Cardiac muscle cell (in vitro differentiated cells and primary cell): Measurements from ENCODE around the gene IRGQ. TPM values are rescaled to one million over a fixed set of nuclear protein-coding genes. Genes with fewer than 3 reads are reported as not detected.
A peak's percentile ranks its signal among the peaks of the same experiment; 100 is the strongest.

ENCODE experiments used
- DNase-seq, 2 donors: peaks; one replicate each; pipeline versions ENCODE4 v3.0.0 to v3.0.0-alpha.2; 2010 to 2017; ENCODE audit warnings: low read depth in 1 of 2, low spot score in 1 of 2
- H3K27ac ChIP-seq: fragments of 200-600 bp; sonication (generic); 2 replicates; pipeline ENCODE4 v1.5.1; 2016
- H3K27me3 ChIP-seq: fragments of 200-600 bp; sonication (generic); 2 replicates; pipeline ENCODE4 v1.6.0; 2016; ENCODE audit warnings: control low read depth
- H3K36me3 ChIP-seq: fragments of 200-600 bp; sonication (generic); 2 replicates; pipeline ENCODE4 v1.5.1; 2016; ENCODE audit warnings: control low read depth
- H3K4me1 ChIP-seq: fragments of 200-600 bp; sonication (generic); 2 replicates; pipeline ENCODE4 v1.8.1; 2017; ENCODE audit warnings: low read depth, mild to moderate bottlenecking, mixed run types
- H3K4me3 ChIP-seq: fragments of 200-600 bp; sonication (generic); 2 replicates; pipeline ENCODE4 v1.5.1; 2016; ENCODE audit warnings: mild to moderate bottlenecking
- H3K9me3 ChIP-seq: fragments of 200-600 bp; sonication (generic); 2 replicates; pipeline ENCODE4 v1.5.1; 2017; ENCODE audit warnings: low read depth, mild to moderate bottlenecking, control low read depth
- polyA plus RNA-seq: library from polyadenylated mRNA; unstranded; fragments of >200 nt; fragmentation: Nextera tagmentation; extraction: Ambion mirVana; gene quantifications from 2 replicates; pipeline ENCODE4 v1.2.1, GENCODE V29; 2016
- total RNA-seq: library from RNA; depleted of rRNA; stranded (reverse); fragments of >200 nt; gene quantifications from 2 replicates; pipeline ENCODE4 v1.2.3, GENCODE V29; 2016
- TF ChIP-seq, protein P1 (sequence below): IDR thresholded peaks from 2 replicates; pipeline ENCODE4 v1.5.1; 2012; ENCODE audit warnings: low read depth, mild to moderate bottlenecking, low read length

Gene IRGQ
- total and polyA plus RNA-seq, 2 experiments from 2014 or later: 21.1 to 49.6 TPM

GRCh38 chr19:43575955-43576878 lies 19.7 kb downstream of the IRGQ start:
- DNase-seq: no peak
- TF ChIP-seq, protein P1, sequence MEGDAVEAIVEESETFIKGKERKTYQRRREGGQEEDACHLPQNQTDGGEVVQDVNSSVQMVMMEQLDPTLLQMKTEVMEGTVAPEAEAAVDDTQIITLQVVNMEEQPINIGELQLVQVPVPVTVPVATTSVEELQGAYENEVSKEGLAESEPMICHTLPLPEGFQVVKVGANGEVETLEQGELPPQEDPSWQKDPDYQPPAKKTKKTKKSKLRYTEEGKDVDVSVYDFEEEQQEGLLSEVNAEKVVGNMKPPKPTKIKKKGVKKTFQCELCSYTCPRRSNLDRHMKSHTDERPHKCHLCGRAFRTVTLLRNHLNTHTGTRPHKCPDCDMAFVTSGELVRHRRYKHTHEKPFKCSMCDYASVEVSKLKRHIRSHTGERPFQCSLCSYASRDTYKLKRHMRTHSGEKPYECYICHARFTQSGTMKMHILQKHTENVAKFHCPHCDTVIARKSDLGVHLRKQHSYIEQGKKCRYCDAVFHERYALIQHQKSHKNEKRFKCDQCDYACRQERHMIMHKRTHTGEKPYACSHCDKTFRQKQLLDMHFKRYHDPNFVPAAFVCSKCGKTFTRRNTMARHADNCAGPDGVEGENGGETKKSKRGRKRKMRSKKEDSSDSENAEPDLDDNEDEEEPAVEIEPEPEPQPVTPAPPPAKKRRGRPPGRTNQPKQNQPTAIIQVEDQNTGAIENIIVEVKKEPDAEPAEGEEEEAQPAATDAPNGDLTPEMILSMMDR: no peak
- peaks cover 7% of the 10 kb centered on the region for H3K4me1 ChIP-seq
- H3K9me3 ChIP-seq: no peaks in the 10 kb centered on the region
- peaks cover 4% of the 10 kb centered on the region for H3K36me3 ChIP-seq
- H3K27ac ChIP-seq: peak overlapping the region; percentile 79
- peak overlapping the region; percentile 23 for H3K4me3 ChIP-seq
- no peaks in the 10 kb centered on the region for H3K27me3 ChIP-seq

- peak within 1 kb of the TSS; percentile 63 for H3K4me3 ChIP-seq
- DNase-seq: peak; percentile 99
- no peaks in the 10 kb centered on the region for H3K9me3 ChIP-seq
- TF ChIP-seq, protein P1: no peak
- H3K27me3 ChIP-seq: no peaks in the 10 kb centered on the region
- H3K4me1 ChIP-seq: no peaks in the 10 kb centered on the region
- peaks cover 4% of the 10 kb centered on the region for H3K36me3 ChIP-seq
- H3K27ac ChIP-seq: peak within 1 kb of the TSS; percentile 79
Measured at GRCh38 chr19:43575156-43575950, 20.6 kb downstream of the IRGQ start, which contains the start of the genes PINLYP and XRCC1. Gene PINLYP, plus strand, starts transcription at chr19:43575801. Its CDS starts 1,391 bp downstream, at chr19:43577192. Gene XRCC1, minus strand, starts transcription at chr19:43575527. Its CDS starts 69 bp downstream, at chr19:43575458.

DNA sequence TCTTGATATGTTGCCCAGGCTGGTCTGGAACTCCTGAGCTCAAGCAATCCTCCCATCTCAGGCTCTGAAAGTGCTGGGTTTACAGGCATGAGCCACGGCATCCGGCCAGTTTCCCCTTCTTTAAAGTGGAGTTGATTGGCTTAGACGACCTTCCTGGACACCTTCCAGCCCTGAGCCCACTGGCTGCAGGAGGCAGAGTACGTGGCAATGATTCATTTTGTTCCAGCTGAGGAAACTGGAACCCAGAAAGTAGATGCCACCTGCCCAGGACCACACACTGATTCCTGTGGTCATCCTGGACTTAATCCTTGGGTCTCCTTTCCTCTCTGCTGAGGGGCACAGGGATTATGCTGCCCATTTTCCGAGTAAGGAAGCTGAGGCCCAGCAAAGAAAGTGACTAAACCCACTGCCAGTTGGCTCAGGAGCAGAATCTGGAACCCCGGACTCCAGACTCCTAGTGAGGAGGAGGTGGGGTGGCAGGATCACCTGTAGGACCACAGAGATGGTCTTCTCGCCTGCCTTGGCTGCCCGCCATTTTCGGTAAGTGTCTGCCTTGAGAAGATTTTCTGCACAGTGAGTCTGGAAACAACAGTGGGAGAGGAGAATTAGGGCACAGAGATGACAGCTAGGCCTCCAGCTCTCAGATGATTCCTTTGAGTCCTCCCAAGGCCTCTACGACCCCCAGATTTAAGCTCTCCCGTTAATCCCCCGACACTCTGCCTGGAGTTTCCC lies 21.3 kb downstream of the IRGQ start:
- no peaks in the 10 kb centered on the region for H3K27me3 ChIP-seq
- TF ChIP-seq, protein P1: no peak
- H3K9me3 ChIP-seq: no peaks in the 10 kb centered on the region
- H3K36me3 ChIP-seq: peaks cover 4% of the 10 kb centered on the region
- peak in 1 of 2 donors; percentile 41 for DNase-seq
- peak overlapping the region; percentile 63 for H3K4me3 ChIP-seq
- H3K27ac ChIP-seq: peak overlapping the region; percentile 77
- H3K4me1 ChIP-seq: no peaks in the 10 kb centered on the region

DNA sequence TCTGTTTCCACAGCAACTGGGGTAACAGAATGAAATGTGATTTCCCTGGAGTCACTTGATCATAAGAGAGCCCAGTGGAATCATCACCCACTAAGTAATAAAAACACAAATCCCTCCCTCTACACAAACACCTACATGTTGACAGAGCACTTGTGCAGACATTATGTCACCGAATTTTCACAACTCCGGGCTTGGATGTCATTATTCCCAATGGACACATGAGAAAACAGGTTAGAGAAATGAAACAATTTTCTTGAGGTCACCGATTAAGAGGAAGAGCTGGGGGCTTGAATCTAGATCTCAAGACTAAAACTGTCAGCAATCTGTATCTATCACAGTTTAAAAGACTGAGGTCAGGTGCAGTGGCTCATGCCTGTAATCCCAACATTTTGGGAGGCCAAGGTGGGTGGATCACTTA lies 23.8 kb downstream of the IRGQ start:
- no peak for DNase-seq
- Histone ChIP-seq H3K4me1 (no peaks in the 10 kb centered on the region), H3K36me3 (peaks cover 4% of the 10 kb centered on the region), H3K9me3 (no peaks in the 10 kb centered on the region), H3K27ac (no peak overlapping the region), H3K4me3 (no peak overlapping the region), H3K27me3 (no peaks in the 10 kb centered on the region)
- TF ChIP-seq, protein P1: no peak

GRCh38 chr19:43570174-43570791 lies 25.7 kb downstream of the IRGQ start:
- Histone ChIP-seq H3K27me3 (no peaks in the 10 kb centered on the region), H3K36me3 (peaks cover 4% of the 10 kb centered on the region), H3K9me3 (no peaks in the 10 kb centered on the region), H3K4me1 (no peaks in the 10 kb centered on the region), H3K27ac (no peak overlapping the region), H3K4me3 (no peak overlapping the region)
- TF ChIP-seq, protein P1: no peak
- no peak for DNase-seq
